ENCODE data around the gene ST6GALNAC4. TPM values are rescaled to one million over a fixed set of nuclear protein-coding genes. Genes with fewer than 3 reads are reported as not detected.

Gene ST6GALNAC4
- total and polyA plus RNA-seq, 9 of the 15 experiments (the other 6 are each of a cell fraction or from before 2014, with no cell fraction given): 2.6 to 43.1 (median 15.4) TPM

DNA sequence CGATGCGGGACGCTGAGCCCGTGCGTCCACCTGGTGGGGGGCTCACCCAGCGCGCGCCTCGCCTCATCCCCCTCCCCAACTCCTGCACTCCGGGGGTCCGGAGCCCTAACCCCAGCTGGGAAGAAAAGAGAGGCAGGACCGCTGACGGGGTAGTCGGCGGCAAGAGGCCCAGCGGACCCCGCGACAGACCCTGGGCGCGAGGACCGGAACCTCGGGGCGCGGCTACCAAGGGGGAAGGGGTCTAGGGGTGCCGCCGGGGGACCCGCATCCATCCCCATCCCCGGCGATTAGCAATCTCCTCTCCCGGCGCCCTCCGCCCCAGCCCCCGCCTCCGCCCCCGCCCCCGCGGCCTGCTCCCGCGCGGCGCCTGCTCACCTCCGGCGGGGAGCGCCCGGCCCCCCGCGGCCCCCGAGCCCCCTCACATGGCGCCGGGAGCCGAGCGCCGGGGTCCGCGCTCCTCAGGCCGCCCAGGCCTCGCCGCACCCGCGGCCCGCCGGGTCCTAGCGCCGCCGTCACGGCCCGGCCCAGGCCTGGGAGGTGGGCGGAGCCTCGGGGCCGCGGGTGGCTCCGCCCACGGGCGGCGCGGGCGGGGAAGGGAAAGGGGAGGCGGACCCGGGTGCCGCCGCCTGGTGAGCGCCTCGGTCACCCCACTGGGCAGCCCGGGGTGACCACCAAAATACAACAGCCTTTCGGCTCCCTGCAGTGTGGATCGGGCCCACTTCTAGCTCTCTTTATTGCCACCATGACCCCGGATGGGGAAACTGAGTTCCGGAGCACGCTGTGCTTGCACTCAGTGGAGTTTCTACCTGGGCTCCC lies 17.5 kb downstream of the ST6GALNAC4 start, which contains the start of gene ST6GALNAC6 (continued):
- TF ChIP-seq, protein P1, sequence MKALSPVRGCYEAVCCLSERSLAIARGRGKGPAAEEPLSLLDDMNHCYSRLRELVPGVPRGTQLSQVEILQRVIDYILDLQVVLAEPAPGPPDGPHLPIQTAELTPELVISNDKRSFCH (CRISPR knock-in tag; IDR thresholded peaks at IDR 0.05): no peak
- TF ChIP-seq, protein P1 (tag; IDR thresholded peaks at IDR 0.05): no peak
- TF ChIP-seq, protein P2, sequence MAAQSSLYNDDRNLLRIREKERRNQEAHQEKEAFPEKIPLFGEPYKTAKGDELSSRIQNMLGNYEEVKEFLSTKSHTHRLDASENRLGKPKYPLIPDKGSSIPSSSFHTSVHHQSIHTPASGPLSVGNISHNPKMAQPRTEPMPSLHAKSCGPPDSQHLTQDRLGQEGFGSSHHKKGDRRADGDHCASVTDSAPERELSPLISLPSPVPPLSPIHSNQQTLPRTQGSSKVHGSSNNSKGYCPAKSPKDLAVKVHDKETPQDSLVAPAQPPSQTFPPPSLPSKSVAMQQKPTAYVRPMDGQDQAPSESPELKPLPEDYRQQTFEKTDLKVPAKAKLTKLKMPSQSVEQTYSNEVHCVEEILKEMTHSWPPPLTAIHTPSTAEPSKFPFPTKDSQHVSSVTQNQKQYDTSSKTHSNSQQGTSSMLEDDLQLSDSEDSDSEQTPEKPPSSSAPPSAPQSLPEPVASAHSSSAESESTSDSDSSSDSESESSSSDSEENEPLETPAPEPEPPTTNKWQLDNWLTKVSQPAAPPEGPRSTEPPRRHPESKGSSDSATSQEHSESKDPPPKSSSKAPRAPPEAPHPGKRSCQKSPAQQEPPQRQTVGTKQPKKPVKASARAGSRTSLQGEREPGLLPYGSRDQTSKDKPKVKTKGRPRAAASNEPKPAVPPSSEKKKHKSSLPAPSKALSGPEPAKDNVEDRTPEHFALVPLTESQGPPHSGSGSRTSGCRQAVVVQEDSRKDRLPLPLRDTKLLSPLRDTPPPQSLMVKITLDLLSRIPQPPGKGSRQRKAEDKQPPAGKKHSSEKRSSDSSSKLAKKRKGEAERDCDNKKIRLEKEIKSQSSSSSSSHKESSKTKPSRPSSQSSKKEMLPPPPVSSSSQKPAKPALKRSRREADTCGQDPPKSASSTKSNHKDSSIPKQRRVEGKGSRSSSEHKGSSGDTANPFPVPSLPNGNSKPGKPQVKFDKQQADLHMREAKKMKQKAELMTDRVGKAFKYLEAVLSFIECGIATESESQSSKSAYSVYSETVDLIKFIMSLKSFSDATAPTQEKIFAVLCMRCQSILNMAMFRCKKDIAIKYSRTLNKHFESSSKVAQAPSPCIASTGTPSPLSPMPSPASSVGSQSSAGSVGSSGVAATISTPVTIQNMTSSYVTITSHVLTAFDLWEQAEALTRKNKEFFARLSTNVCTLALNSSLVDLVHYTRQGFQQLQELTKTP (IDR thresholded peaks at IDR 0.05; ENCODE audit: low read depth in 1 of 2, partially characterized antibody in 2 of 2): no peak
- TF ChIP-seq JUND (IDR thresholded peaks at IDR 0.05; ENCODE audit: borderline replicate concordance, low read depth, low read length) (no peak), JUND (tag; IDR thresholded peaks at IDR 0.05; ENCODE audit: borderline replicate concordance, low read depth, low read length) (no peak), SMAD3 (CRISPR knock-in tag; conservative IDR thresholded peaks at IDR 0.05) (no peak), CSDE1 (IDR thresholded peaks at IDR 0.05) (no peak), RAD21 (CRISPR knock-in tag; conservative IDR thresholded peaks at IDR 0.05 in 1 of 2, IDR thresholded peaks at IDR 0.05 in 1 of 2) (no peak), ADNP (tag; IDR thresholded peaks at IDR 0.05) (no peak), SRSF9 (IDR thresholded peaks at IDR 0.05; ENCODE audit: borderline replicate concordance, low read depth, low read length) (no peak), KAT2B (IDR thresholded peaks at IDR 0.05; ENCODE audit: low read depth, low read length) (no peak), MCM3 (IDR thresholded peaks at IDR 0.05) (no peak), ZZZ3 (IDR thresholded peaks at IDR 0.05) (no peak), MCM7 (IDR thresholded peaks at IDR 0.05) (no peak), TEAD4 (IDR thresholded peaks at IDR 0.05; ENCODE audit: low read length) (no peak), TEAD4 (CRISPR knock-in tag; IDR thresholded peaks at IDR 0.05; ENCODE audit: borderline replicate concordance) (no peak)
- TF ChIP-seq, protein P3, sequence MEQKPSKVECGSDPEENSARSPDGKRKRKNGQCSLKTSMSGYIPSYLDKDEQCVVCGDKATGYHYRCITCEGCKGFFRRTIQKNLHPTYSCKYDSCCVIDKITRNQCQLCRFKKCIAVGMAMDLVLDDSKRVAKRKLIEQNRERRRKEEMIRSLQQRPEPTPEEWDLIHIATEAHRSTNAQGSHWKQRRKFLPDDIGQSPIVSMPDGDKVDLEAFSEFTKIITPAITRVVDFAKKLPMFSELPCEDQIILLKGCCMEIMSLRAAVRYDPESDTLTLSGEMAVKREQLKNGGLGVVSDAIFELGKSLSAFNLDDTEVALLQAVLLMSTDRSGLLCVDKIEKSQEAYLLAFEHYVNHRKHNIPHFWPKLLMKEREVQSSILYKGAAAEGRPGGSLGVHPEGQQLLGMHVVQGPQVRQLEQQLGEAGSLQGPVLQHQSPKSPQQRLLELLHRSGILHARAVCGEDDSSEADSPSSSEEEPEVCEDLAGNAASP (IDR thresholded peaks at IDR 0.05): no peak
- TF ChIP-seq, protein P4, sequence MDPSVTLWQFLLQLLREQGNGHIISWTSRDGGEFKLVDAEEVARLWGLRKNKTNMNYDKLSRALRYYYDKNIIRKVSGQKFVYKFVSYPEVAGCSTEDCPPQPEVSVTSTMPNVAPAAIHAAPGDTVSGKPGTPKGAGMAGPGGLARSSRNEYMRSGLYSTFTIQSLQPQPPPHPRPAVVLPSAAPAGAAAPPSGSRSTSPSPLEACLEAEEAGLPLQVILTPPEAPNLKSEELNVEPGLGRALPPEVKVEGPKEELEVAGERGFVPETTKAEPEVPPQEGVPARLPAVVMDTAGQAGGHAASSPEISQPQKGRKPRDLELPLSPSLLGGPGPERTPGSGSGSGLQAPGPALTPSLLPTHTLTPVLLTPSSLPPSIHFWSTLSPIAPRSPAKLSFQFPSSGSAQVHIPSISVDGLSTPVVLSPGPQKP (CRISPR knock-in tag; IDR thresholded peaks at IDR 0.05): no peak
- TF ChIP-seq, protein P5, sequence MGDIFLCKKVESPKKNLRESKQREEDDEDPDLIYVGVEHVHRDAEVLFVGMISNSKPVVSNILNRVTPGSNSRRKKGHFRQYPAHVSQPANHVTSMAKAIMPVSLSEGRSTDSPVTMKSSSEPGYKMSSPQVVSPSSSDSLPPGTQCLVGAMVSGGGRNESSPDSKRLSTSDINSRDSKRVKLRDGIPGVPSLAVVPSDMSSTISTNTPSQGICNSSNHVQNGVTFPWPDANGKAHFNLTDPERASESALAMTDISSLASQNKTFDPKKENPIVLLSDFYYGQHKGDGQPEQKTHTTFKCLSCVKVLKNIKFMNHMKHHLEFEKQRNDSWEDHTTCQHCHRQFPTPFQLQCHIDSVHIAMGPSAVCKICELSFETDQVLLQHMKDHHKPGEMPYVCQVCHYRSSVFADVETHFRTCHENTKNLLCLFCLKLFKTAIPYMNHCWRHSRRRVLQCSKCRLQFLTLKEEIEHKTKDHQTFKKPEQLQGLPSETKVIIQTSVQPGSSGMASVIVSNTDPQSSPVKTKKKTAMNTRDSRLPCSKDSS (IDR thresholded peaks at IDR 0.05; ENCODE audit: low read depth, partially characterized antibody): no peak
